Ishikawa (cell line): Measurements from ENCODE around the gene ZNF181.

Source experiments
- CEBPB ChIP-seq: IDR thresholded peaks from 2 replicates; pipeline ENCODE4 v1.6.1; 2012
- CREB1 ChIP-seq: IDR thresholded peaks from 2 replicates; pipeline ENCODE4 v1.6.1; 2012; ENCODE audit warnings: low read depth
- EGR1 ChIP-seq: IDR thresholded peaks from 2 replicates; pipeline ENCODE4 v1.6.1; 2012
- EP300 ChIP-seq: IDR thresholded peaks from 2 replicates; pipeline ENCODE4 v1.6.1; 2012; ENCODE audit warnings: borderline replicate concordance
- FOXM1 ChIP-seq: IDR thresholded peaks from 2 replicates; pipeline ENCODE4 v1.6.1; 2012; ENCODE audit warnings: low read depth, borderline replicate concordance
- NFIC ChIP-seq: IDR thresholded peaks from 2 replicates; pipeline ENCODE4 v1.6.1; 2012
- RAD21 ChIP-seq: IDR thresholded peaks from 2 replicates; pipeline ENCODE4 v1.6.1; 2012; ENCODE audit warnings: low read depth
- TAF1 ChIP-seq: IDR thresholded peaks from 2 replicates; pipeline ENCODE4 v1.6.1; 2012; ENCODE audit warnings: low read depth, mild to moderate bottlenecking
- TCF12 ChIP-seq: IDR thresholded peaks from 2 replicates; pipeline ENCODE4 v1.6.1; 2012; ENCODE audit warnings: low read depth
- TEAD4 ChIP-seq: IDR thresholded peaks from 2 replicates; pipeline ENCODE4 v1.6.1; 2012
- YY1 ChIP-seq: IDR thresholded peaks from 2 replicates; pipeline ENCODE4 v1.6.1; 2012; ENCODE audit warnings: low read depth
- ZBTB7A ChIP-seq: IDR thresholded peaks from 2 replicates; pipeline ENCODE4 v1.6.1; 2012; ENCODE audit warnings: low read depth
- TF ChIP-seq, protein P1 (sequence below): IDR thresholded peaks from 2 replicates; pipeline ENCODE4 v1.6.1; 2012; ENCODE audit warnings: low read depth, mild to moderate bottlenecking
- TF ChIP-seq, protein P2 (sequence below): IDR thresholded peaks from 2 replicates; pipeline ENCODE4 v1.6.1; 2012
- TF ChIP-seq, protein P3 (sequence below): IDR thresholded peaks from 2 replicates; pipeline ENCODE4 v1.6.1; 2012

The ZNF181 gene

DNA sequence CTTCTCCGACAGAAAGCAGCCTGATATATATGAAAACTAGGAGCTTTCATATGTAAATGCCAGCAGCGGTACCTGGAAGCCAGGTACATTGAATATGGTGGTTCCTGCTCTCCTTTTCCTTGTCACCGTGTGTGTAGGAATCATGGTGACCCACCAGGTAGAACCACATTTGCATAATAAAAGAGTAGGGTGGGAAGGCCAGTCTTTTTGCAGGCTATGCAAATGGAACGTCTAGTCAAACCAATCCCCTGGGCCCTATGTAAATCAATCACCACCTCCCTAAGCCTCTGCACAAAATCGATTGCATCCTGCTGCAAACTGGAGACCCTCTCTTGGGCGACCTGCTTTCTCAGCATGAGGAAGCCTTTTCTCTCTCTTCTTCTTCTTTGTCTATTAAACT, 22.2 kb upstream of the ZNF181 start:
- TF ChIP-seq TEAD4: no peak
- no peak for TF ChIP-seq YY1
- no peak for TF ChIP-seq CEBPB
- no peak for TF ChIP-seq TAF1

DNA sequence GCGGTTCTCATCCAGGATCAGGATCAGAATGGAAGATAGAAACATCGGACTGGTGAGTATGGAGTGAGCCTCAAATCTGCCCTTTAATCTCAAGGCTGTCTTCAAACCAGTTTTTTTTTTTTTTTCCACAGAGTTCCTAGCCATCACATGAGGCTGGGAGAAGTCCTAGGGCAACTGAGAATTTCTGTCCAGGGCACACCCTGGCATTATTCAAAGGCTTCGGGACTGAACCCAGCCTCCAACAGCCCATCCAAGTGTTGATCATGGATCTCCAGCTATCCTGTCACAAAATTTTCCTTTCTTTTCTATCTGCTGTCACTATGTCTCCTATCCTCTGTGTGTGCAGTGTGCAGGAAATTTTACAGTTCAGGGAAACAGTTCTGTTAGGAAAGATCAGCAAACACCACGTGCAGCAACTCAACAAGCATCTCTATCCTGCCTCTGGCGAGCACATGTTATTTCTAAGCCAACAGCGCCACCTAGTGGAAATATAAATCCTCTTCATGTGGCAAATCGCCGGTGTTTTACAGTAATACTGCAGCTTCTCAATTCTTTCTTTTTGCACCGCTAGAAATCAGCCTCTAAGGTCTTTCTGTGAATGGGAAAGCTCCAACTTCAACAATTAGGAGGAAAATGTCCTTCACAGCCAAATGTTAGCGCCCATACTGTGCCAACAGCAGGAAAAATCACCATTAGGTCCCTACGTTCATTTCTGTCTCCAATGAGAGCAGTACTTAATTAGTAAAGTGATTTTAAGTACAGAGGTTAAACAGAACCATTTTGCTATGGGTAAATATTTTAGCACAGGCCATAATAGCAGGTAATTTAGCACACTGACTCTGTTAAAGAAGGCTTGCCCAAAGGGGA, 21.4 kb upstream of the ZNF181 start:
- TF ChIP-seq ZBTB7A: no peak
- TF ChIP-seq TAF1: no peak
- TF ChIP-seq, protein P1, sequence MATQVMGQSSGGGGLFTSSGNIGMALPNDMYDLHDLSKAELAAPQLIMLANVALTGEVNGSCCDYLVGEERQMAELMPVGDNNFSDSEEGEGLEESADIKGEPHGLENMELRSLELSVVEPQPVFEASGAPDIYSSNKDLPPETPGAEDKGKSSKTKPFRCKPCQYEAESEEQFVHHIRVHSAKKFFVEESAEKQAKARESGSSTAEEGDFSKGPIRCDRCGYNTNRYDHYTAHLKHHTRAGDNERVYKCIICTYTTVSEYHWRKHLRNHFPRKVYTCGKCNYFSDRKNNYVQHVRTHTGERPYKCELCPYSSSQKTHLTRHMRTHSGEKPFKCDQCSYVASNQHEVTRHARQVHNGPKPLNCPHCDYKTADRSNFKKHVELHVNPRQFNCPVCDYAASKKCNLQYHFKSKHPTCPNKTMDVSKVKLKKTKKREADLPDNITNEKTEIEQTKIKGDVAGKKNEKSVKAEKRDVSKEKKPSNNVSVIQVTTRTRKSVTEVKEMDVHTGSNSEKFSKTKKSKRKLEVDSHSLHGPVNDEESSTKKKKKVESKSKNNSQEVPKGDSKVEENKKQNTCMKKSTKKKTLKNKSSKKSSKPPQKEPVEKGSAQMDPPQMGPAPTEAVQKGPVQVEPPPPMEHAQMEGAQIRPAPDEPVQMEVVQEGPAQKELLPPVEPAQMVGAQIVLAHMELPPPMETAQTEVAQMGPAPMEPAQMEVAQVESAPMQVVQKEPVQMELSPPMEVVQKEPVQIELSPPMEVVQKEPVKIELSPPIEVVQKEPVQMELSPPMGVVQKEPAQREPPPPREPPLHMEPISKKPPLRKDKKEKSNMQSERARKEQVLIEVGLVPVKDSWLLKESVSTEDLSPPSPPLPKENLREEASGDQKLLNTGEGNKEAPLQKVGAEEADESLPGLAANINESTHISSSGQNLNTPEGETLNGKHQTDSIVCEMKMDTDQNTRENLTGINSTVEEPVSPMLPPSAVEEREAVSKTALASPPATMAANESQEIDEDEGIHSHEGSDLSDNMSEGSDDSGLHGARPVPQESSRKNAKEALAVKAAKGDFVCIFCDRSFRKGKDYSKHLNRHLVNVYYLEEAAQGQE: no peak
- no peak for TF ChIP-seq TEAD4
- no peak for TF ChIP-seq CEBPB
- TF ChIP-seq EGR1: no peak
- no peak for TF ChIP-seq CREB1
- TF ChIP-seq NFIC: no peak
- TF ChIP-seq YY1: no peak
- TF ChIP-seq, protein P2, sequence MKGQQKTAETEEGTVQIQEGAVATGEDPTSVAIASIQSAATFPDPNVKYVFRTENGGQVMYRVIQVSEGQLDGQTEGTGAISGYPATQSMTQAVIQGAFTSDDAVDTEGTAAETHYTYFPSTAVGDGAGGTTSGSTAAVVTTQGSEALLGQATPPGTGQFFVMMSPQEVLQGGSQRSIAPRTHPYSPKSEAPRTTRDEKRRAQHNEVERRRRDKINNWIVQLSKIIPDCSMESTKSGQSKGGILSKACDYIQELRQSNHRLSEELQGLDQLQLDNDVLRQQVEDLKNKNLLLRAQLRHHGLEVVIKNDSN: no peak
- TF ChIP-seq EP300: no peak
- TF ChIP-seq, protein P3, sequence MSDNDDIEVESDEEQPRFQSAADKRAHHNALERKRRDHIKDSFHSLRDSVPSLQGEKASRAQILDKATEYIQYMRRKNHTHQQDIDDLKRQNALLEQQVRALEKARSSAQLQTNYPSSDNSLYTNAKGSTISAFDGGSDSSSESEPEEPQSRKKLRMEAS: 0 out of 2 replicates have a peak, but pooled peaks have one; percentile 48
- no peak for TF ChIP-seq TCF12
- no peak for TF ChIP-seq FOXM1
- TF ChIP-seq RAD21: peak; percentile 85

DNA sequence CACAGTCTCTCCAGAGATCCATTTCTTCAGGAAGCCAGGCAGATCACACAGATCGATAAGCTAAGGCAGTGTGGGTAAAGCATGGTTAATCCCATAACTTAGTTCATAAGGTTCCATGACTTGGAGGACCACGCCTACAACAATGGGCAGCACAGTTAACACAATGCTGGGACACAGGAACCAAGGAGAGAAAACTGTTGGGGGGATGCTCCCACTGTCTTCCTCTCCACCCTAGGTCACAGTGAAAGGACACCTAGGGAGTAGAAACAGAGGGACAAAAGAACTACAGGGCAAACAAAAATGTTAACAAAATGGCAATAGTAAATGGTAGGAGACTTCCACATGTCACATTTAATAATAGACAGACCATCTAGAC, 20.8 kb upstream of the ZNF181 start:
- no peak for TF ChIP-seq RAD21
- TF ChIP-seq CEBPB: no peak
- TF ChIP-seq, protein P1: no peak
- no peak for TF ChIP-seq TEAD4
- TF ChIP-seq, protein P3: no peak
- TF ChIP-seq TCF12: no peak
- TF ChIP-seq EP300: no peak
- TF ChIP-seq, protein P2: no peak
- no peak for TF ChIP-seq YY1
- no peak for TF ChIP-seq ZBTB7A
- TF ChIP-seq EGR1: no peak
- TF ChIP-seq CREB1: no peak
- TF ChIP-seq TAF1: no peak
- TF ChIP-seq FOXM1: no peak
- no peak for TF ChIP-seq NFIC

DNA sequence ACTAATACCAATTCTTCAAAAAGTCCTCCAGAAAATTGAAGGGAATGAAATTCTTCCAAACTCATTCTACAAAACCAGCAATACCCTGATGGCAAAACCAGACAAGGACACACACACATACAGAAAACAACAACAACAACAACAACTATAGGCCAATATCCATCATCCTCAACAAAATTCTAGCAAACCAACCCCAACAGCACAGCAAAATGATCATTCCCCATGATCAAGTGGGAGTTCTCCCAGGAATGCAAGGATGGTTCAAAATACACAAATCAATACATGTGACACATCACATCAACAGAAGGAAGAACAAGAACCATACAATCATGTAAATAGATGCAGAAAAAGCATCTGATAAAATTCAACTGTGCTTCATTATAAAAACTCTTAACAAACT, 18.7 kb upstream of the ZNF181 start:
- no peak for TF ChIP-seq EGR1
- TF ChIP-seq, protein P1: no peak
- no peak for TF ChIP-seq TEAD4
- TF ChIP-seq, protein P3: no peak
- TF ChIP-seq CREB1: no peak
- no peak for TF ChIP-seq CEBPB
- TF ChIP-seq TAF1: no peak
- no peak for TF ChIP-seq TCF12
- no peak for TF ChIP-seq NFIC
- no peak for TF ChIP-seq ZBTB7A
- TF ChIP-seq, protein P2: no peak
- TF ChIP-seq EP300: no peak
- TF ChIP-seq FOXM1: no peak
- no peak for TF ChIP-seq YY1
- TF ChIP-seq RAD21: no peak
